ENCODE data around the gene SLC16A10.
"Not testable (repeated sequence)": the region's sequence is repeated elsewhere in the genome, so short reads cannot be mapped to it uniquely, and the experiment has no call there.

DNA sequence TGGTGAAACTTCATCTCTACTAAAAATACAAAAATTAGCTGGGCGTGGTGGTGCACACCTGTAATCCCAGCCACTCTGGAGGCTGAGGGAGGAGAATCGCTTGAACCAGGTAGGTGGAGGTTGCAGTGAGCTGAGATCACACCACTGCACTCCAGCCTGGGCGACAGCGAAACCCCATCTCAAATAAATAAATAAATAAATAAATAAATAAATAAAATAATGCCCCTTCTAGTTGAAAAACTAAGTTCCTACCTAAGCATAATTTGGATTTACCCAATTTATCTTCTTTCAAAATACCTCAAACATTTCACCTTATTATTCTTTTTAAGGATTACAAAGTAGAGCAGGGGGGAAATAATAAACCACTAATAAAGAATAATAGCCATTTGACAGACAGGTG, 116.2 kb downstream of the SLC16A10 start:
- TF ChIP-seq, protein P1, sequence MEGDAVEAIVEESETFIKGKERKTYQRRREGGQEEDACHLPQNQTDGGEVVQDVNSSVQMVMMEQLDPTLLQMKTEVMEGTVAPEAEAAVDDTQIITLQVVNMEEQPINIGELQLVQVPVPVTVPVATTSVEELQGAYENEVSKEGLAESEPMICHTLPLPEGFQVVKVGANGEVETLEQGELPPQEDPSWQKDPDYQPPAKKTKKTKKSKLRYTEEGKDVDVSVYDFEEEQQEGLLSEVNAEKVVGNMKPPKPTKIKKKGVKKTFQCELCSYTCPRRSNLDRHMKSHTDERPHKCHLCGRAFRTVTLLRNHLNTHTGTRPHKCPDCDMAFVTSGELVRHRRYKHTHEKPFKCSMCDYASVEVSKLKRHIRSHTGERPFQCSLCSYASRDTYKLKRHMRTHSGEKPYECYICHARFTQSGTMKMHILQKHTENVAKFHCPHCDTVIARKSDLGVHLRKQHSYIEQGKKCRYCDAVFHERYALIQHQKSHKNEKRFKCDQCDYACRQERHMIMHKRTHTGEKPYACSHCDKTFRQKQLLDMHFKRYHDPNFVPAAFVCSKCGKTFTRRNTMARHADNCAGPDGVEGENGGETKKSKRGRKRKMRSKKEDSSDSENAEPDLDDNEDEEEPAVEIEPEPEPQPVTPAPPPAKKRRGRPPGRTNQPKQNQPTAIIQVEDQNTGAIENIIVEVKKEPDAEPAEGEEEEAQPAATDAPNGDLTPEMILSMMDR (IDR thresholded peaks at IDR 0.05) = not testable (repeated sequence)
- not testable (repeated sequence) for TF ChIP-seq EZH2phosphoT487, EZH2 (IDR thresholded peaks at IDR 0.05)
